A549 (cell line): ENCODE data around the gene HLA-DMB. TPM values are rescaled to one million over a fixed set of nuclear protein-coding genes. Genes with fewer than 3 reads are reported as not detected.

Experiments used
- ATAC-seq, 2 experiments: fragments of 200-7000 bp in 1 of 2; fragments of >200 bp in 1 of 2; cut with Nextera tagmentation in 1 of 2; cut with Tn5 transposase in 1 of 2; 3 replicates each; pipeline versions ENCODE4 v1.8.0 to v1.9.1; 2018 to 2020; ENCODE audit warnings: mild to moderate bottlenecking in 1 of 2, moderate library complexity in 1 of 2
- CTCF ChIA-PET: fragments of 300-600 bp; sonication (Branson Sonifier 250); formaldehyde crosslinking; extraction: SDS; loops from one replicate; lab custom pipeline; 2021; ENCODE audit warnings: antibody characterized with exemption, inconsistent platforms; lab: Yijun Ruan, JAX
- POLR2A ChIA-PET: fragments of 350-600 bp; formaldehyde crosslinking; extraction: SDS; loops from one replicate; lab custom pipeline; 2021; ENCODE audit warnings: antibody characterized with exemption, inconsistent platforms; lab: Yijun Ruan, JAX
- DNase-seq, 2 experiments: peaks; one replicate each; pipeline versions ENCODE4 v3.0.0 to v3.0.0-alpha.2; 2011 to 2016; ENCODE audit warnings: low read depth in 1 of 2, low spot score in 1 of 2
- FAIRE-seq: peaks from 2 replicates; lab custom pipeline; 2011; peaks lifted over from hg19 to GRCh38; lab: Jason Lieb, UNC
- H3K27ac ChIP-seq, 2 experiments: fragments of >200 bp; sonication (Bioruptor Twin); formaldehyde crosslinking; 3 replicates each; pipeline ENCODE4 v1.5.1; 2016 to 2017
- H3K4me1 ChIP-seq: fragments of >200 bp; sonication (Bioruptor Twin); formaldehyde crosslinking; 3 replicates; pipeline ENCODE4 v1.6.1; 2016
- H3K4me2 ChIP-seq: fragments of >200 bp; sonication (Bioruptor Twin); formaldehyde crosslinking; 3 replicates; pipeline ENCODE4 v1.6.1; 2016
- H3K4me3 ChIP-seq: fragments of >200 bp; sonication (Bioruptor Twin); formaldehyde crosslinking; 3 replicates; pipeline ENCODE4 v1.5.1; 2016
- H3K9me3 ChIP-seq: fragments of >200 bp; sonication (Bioruptor Twin); formaldehyde crosslinking; 3 replicates; pipeline ENCODE4 v1.6.1; 2016
- CBX2 ChIP-seq: fragments of 200-600 bp; sonication (generic); IDR thresholded peaks from 2 replicates; pipeline ENCODE4 v1.6.1; 2016; ENCODE audit warnings: low read depth, mild to moderate bottlenecking, borderline replicate concordance
- CEBPB ChIP-seq, 2 experiments: fragments of >200 bp in 1 of 2; sonication (Bioruptor Twin) in 1 of 2; formaldehyde crosslinking in 1 of 2; IDR thresholded peaks; 2 replicates each; pipeline ENCODE4 v1.6.1; 2012 to 2016
- CHD2 ChIP-seq: fragments of 150-350 bp; IDR thresholded peaks from 2 replicates; pipeline ENCODE4 v1.6.1; 2014; ENCODE audit warnings: low read length; ENCODE audit not compliant: partially characterized antibody
- EHF ChIP-seq: fragments of 250-450 bp; sonication (Bioruptor Pico); IDR thresholded peaks from 2 replicates; pipeline ENCODE4 v1.5.0; 2020; ENCODE audit warnings: mild to moderate bottlenecking
- EHMT2 ChIP-seq: fragments of 200-600 bp; sonication (generic); IDR thresholded peaks from 2 replicates; pipeline ENCODE4 v1.6.1; 2016; ENCODE audit warnings: antibody characterized with exemption, low read depth, mild to moderate bottlenecking, moderate library complexity
- FOSB ChIP-seq: fragments of 250-450 bp; sonication (Bioruptor Pico); IDR thresholded peaks from 2 replicates; pipeline ENCODE4 v1.5.0; 2020; ENCODE audit warnings: mild to moderate bottlenecking, moderate library complexity
- FOXS1 ChIP-seq: fragments of 250-450 bp; sonication (Bioruptor Pico); IDR thresholded peaks from 2 replicates; pipeline ENCODE4 v1.5.0; 2020; ENCODE audit warnings: mild to moderate bottlenecking, moderate library complexity
- HEYL ChIP-seq: fragments of 250-450 bp; sonication (Bioruptor Pico); IDR thresholded peaks from 2 replicates; pipeline ENCODE4 v1.8.0; 2021; ENCODE audit warnings: mild to moderate bottlenecking, moderate library complexity
- HOXB13 ChIP-seq: fragments of 250-450 bp; sonication (Bioruptor Pico); IDR thresholded peaks from 2 replicates; pipeline ENCODE4 v1.5.0; 2020; ENCODE audit warnings: low read depth, mild to moderate bottlenecking, moderate library complexity
- JUN ChIP-seq, 2 experiments: fragments of >200 bp; sonication (Bioruptor Twin); formaldehyde crosslinking; IDR thresholded peaks; 2 replicates in 1 of 2; 3 replicates in 1 of 2; pipeline ENCODE4 v1.6.1; 2016 to 2017
- JUNB ChIP-seq: fragments of >200 bp; sonication (Bioruptor Twin); formaldehyde crosslinking; IDR thresholded peaks from 2 replicates; pipeline ENCODE4 v1.6.1; 2016
- KDM1A ChIP-seq: fragments of 200-600 bp; sonication (generic); IDR thresholded peaks from 2 replicates; pipeline ENCODE4 v1.6.1; 2016; ENCODE audit warnings: low read depth, mild to moderate bottlenecking
- MAFK ChIP-seq: fragments of 450-650 bp; IDR thresholded peaks from 2 replicates; pipeline ENCODE4 v1.6.1; 2014; ENCODE audit not compliant: partially characterized antibody
- NR3C1 ChIP-seq: fragments of >200 bp; sonication (Bioruptor Twin); formaldehyde crosslinking; IDR thresholded peaks from 3 replicates; pipeline ENCODE4 v1.6.1; 2017
- POLR2A ChIP-seq: IDR thresholded peaks from 2 replicates; pipeline ENCODE4 v1.6.1; 2012; ENCODE audit warnings: mild to moderate bottlenecking, low read length
- RAD21 ChIP-seq, 2 experiments: fragments of >200 bp in 1 of 2; sonication (Bioruptor Twin) in 1 of 2; formaldehyde crosslinking in 1 of 2; IDR thresholded peaks in 1 of 2; conservative IDR thresholded peaks in 1 of 2; 2 replicates in 1 of 2; 3 replicates in 1 of 2; pipeline ENCODE4 v1.6.1; 2012 to 2018; ENCODE audit warnings: inconsistent platforms in 1 of 2
- RARB ChIP-seq: fragments of 250-450 bp; sonication (Bioruptor Pico); IDR thresholded peaks from 2 replicates; pipeline ENCODE4 v1.8.0; 2021; ENCODE audit warnings: mild to moderate bottlenecking, moderate library complexity
- RCOR1 ChIP-seq: fragments of 150-350 bp; IDR thresholded peaks from 2 replicates; pipeline ENCODE4 v1.6.1; 2014; ENCODE audit warnings: antibody characterized with exemption, low read length, low read depth
- RFX5 ChIP-seq: fragments of 450-650 bp; IDR thresholded peaks from 2 replicates; pipeline ENCODE4 v1.7.1; 2014; ENCODE audit warnings: antibody characterized with exemption, mild to moderate bottlenecking, moderate library complexity
- RNF2 ChIP-seq: fragments of 200-600 bp; sonication (generic); IDR thresholded peaks from 2 replicates; pipeline ENCODE4 v1.6.1; 2016; ENCODE audit warnings: low read depth, mild to moderate bottlenecking, antibody characterized with exemption, moderate library complexity, borderline replicate concordance
- SMC3 ChIP-seq: fragments of >200 bp; sonication (Bioruptor Twin); formaldehyde crosslinking; IDR thresholded peaks from 3 replicates; pipeline ENCODE4 v1.6.1; 2018; ENCODE audit warnings: inconsistent platforms
- SREBF2 ChIP-seq: fragments of 450-650 bp; IDR thresholded peaks from 2 replicates; pipeline ENCODE4 v1.6.1; 2014; ENCODE audit warnings: mild to moderate bottlenecking, moderate library complexity
- TFCP2L1 ChIP-seq: fragments of 250-450 bp; sonication (Bioruptor Pico); IDR thresholded peaks from 2 replicates; pipeline ENCODE4 v1.5.0; 2021; ENCODE audit warnings: mild to moderate bottlenecking
- TP53 ChIP-seq: fragments of 250-450 bp; sonication (Bioruptor Pico); IDR thresholded peaks from 2 replicates; pipeline ENCODE4 v1.5.0; 2021; ENCODE audit warnings: mild to moderate bottlenecking, moderate library complexity
- ZC3H11A ChIP-seq: fragments of 450-650 bp; IDR thresholded peaks from 2 replicates; pipeline ENCODE4 v1.6.1; 2014; ENCODE audit warnings: antibody characterized with exemption, mild to moderate bottlenecking
- WGBS: methylation state at CpG from one replicate; pipeline ENCODE4 v1.1.6; 2017; ENCODE audit errors: missing lambda C conversion rate; 5-methylcytosine and 5-hydroxymethylcytosine counted together
- polyA plus RNA-seq, 4 experiments: library from polyadenylated mRNA; depleted of rRNA in 3 of 4; stranded (reverse); fragments of >200 nt; fragmentation: RNase III in 1 of 4; extraction: RNeasy Plus Mini Kit Qiagen cat#74134 plus additional on column Dnase treatment in 1 of 4; gene quantifications; 2 replicates in 3 of 4; 3 replicates in 1 of 4; pipeline ENCODE4 v1.2.3, GENCODE V29; 2011 to 2017
- TF ChIP-seq, protein P1 (sequence below): fragments of >200 bp; sonication (Bioruptor Twin); formaldehyde crosslinking; IDR thresholded peaks from 3 replicates; pipeline ENCODE4 v1.5.1; 2016
- TF ChIP-seq, protein P2 (sequence below): IDR thresholded peaks from 2 replicates; pipeline ENCODE4 v1.6.1; 2012
- TF ChIP-seq, protein P3 (sequence below): fragments of 250-450 bp; sonication (Bioruptor Pico); IDR thresholded peaks from 2 replicates; pipeline ENCODE4 v1.5.0; 2020; ENCODE audit warnings: low read depth, mild to moderate bottlenecking, moderate library complexity
- TF ChIP-seq, protein P4 (sequence below): fragments of >200 bp; sonication (Bioruptor Twin); formaldehyde crosslinking; IDR thresholded peaks from 2 replicates; pipeline ENCODE4 v1.6.1; 2016
- TF ChIP-seq, protein P5 (sequence below): IDR thresholded peaks from 2 replicates; pipeline ENCODE4 v1.6.1; 2012

The HLA-DMB gene
- polyA plus RNA-seq, 2 of the 4 experiments (the other 2 are of a cell fraction), result 3.7 to 14.3 TPM

DNA sequence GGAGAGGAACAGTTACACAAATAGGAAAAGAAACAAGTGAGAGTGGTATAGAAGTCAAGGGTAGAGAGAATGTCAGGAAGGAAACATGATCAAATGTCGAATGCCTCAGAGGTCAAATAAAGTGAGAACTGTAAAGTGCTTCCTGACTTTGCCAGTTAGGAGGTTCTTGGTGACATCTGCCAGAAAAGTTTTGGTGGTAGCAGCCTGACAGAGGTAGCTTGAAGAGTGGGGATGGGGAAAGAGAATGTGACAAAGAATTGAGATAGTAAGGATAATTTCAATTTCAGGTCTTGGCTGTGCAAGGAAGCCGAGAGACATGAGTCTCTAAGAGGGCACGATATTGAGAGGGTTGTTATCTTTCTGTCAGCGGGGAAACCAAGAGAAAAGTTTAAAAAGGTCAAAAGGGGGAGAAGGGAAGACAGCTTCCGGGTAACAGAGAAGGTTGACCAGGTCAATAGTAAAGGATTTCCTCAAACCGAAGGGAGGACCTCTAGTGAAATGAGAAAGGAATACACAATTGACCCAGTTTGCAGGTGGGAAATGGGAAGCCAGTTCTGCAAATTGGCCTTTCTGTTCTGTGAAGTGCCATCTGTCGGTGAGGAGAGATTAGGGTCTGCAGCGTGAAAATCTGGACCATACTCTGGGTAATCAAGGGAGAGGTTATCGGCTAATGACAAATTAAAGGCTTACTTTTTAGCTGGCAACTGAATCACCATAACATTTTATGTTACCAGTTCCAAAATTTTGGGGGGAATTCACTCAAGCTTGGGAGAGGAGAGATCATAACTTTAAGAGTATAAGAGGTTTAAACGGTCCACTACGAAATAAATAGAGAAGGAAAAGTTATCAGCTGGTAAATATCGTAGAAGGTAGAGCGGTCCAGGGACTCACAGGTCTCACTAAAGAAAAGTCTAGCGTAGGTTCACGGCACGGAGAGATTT, 26.6 kb upstream of the HLA-DMB start:
- Histone ChIP-seq H3K4me3 (peak overlapping the region; percentile 71), H3K27ac (peak overlapping the region; percentile 99 to 100), H3K4me2 (peak overlapping the region; percentile 95), H3K4me1 (peaks cover 17% of the 10 kb centered on the region), H3K9me3 (no peaks in the 10 kb centered on the region)
- ATAC-seq (no peak), DNase-seq (peak in 1 of 2 experiments; percentile 80), FAIRE-seq (no peak)
- ChIA-PET CTCF (interaction anchor here (0.7 to 4.3 kb wide), 23 partner anchors 8 to 142 kb away, joined by 3 to 63 read pairs (median 5); partner anchors contain the start of genes HLA-DMA and TAP2), POLR2A (interaction anchor here (0.7 to 1.8 kb wide), 6 partner anchors 17 to 305 kb away, joined by 3 to 10 read pairs (median 4); partner anchors contain the start of genes RING1, RPS18, TAP2 and VPS52)
- no peak for TF ChIP-seq FOSB (CRISPR knock-in tag)
- TF ChIP-seq MAFK, result no peak
- TF ChIP-seq JUNB, result no peak
- 0 out of 2 replicates have a peak, but pooled peaks have one; percentile 49 for TF ChIP-seq RFX5
- peak; percentile 28 to 29; a peak in 2 of 5 replicates for TF ChIP-seq RAD21 (conservative IDR thresholded peaks at IDR 0.05 in 1 of 2, IDR thresholded peaks at IDR 0.05 in 1 of 2)
- TF ChIP-seq POLR2A, result no peak
- no peak for TF ChIP-seq FOXS1 (CRISPR knock-in tag)
- TF ChIP-seq EHF, result no peak
- TF ChIP-seq, protein P1, sequence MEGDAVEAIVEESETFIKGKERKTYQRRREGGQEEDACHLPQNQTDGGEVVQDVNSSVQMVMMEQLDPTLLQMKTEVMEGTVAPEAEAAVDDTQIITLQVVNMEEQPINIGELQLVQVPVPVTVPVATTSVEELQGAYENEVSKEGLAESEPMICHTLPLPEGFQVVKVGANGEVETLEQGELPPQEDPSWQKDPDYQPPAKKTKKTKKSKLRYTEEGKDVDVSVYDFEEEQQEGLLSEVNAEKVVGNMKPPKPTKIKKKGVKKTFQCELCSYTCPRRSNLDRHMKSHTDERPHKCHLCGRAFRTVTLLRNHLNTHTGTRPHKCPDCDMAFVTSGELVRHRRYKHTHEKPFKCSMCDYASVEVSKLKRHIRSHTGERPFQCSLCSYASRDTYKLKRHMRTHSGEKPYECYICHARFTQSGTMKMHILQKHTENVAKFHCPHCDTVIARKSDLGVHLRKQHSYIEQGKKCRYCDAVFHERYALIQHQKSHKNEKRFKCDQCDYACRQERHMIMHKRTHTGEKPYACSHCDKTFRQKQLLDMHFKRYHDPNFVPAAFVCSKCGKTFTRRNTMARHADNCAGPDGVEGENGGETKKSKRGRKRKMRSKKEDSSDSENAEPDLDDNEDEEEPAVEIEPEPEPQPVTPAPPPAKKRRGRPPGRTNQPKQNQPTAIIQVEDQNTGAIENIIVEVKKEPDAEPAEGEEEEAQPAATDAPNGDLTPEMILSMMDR, result peak; percentile 62
- TF ChIP-seq SMC3, result peak; percentile 54; the same call in 2 of the 3 replicates
- WGBS, result 2% methylated on average over 16 of the region's 16 CpGs

DNA sequence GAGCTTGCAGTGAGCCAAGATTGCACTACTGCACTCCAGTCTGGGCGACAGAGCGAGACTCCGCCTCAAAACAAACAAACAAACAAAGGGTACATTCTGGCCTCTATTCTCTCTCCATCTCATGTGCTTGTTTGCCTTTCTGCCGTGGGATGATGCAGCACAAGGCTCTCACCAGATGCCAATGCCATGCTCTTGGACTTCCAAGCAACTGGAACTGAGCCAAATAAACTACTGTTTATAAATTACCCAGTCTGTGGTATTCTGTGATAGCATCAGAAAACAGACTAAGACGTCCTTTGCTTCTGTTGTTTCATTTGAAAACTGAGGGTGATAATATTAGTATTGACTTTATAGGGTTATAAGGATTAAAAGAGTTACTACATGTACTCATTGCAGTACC, 23.9 kb upstream of the HLA-DMB start:
- POLR2A ChIA-PET, result no interaction called here
- peaks cover 17% of the 10 kb centered on the region for H3K4me1 ChIP-seq
- H3K27ac ChIP-seq, result no peak overlapping the region
- no peak for FAIRE-seq
- DNase-seq, result no peak
- H3K4me2 ChIP-seq, result no peak overlapping the region
- 79% methylated on average over 5 of the region's 5 CpGs for WGBS
- no peak for ATAC-seq
- no peaks in the 10 kb centered on the region for H3K9me3 ChIP-seq
- CTCF ChIA-PET, result interaction anchor here (1.1 to 4.3 kb wide), 5 partner anchors 12 to 105 kb away, joined by 3 to 63 read pairs (median 12); partner anchors contain the start of gene HLA-DMA
- TF ChIP-seq HOXB13 (CRISPR knock-in tag) (no peak), JUN (IDR thresholded peaks at IDR 0.05) (no peak), TP53 (no peak), EHMT2 (no peak), RFX5 (no peak), SREBF2 (no peak), EHF (no peak), ZC3H11A (no peak), NR3C1 (no peak), SMC3 (no peak), HEYL (CRISPR knock-in tag) (no peak), KDM1A (no peak), CHD2 (no peak), JUNB (no peak), CEBPB (IDR thresholded peaks at IDR 0.05) (no peak)
- TF ChIP-seq, protein P2, sequence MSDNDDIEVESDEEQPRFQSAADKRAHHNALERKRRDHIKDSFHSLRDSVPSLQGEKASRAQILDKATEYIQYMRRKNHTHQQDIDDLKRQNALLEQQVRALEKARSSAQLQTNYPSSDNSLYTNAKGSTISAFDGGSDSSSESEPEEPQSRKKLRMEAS, result no peak
- no peak overlapping the region for H3K4me3 ChIP-seq

DNA sequence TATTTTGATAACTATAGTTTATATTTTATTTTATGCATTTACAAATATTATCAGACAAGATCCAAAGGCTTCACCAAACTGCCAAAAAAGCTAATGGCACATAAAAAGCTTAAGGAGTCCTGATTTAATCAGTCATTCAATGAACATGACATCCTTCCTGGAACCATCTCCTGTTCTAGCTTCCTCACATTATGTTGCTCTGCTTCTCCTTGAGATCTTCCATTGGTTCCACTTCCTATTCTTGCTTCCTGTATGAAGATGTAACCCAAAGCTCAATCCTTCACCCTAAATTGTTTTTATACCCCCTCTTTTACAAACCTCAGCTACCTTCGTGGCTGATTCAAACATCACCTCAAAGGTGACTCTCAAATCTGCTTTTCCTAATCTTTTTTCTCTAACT, 23.0 kb upstream of the HLA-DMB start:
- no peak for ATAC-seq
- ChIA-PET CTCF (interaction anchor here (1.1 to 2.2 kb wide), 4 partner anchors 11 to 104 kb away, joined by 3 to 12 read pairs (median 4); partner anchors contain the start of gene HLA-DMA), POLR2A (interaction anchor here (0.7 kb wide), 1 partner anchor 8 kb away, joined by 6 read pairs; no protein-coding TSS in a partner anchor)

More for the DNA sequence above, 23.0 kb upstream of the HLA-DMB start:
- no peak for TF ChIP-seq RCOR1
- TF ChIP-seq RNF2, result no peak
- TF ChIP-seq, protein P3, sequence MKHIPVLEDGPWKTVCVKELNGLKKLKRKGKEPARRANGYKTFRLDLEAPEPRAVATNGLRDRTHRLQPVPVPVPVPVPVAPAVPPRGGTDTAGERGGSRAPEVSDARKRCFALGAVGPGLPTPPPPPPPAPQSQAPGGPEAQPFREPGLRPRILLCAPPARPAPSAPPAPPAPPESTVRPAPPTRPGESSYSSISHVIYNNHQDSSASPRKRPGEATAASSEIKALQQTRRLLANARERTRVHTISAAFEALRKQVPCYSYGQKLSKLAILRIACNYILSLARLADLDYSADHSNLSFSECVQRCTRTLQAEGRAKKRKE (CRISPR knock-in tag), result no peak
- no peak for TF ChIP-seq CHD2
- TF ChIP-seq JUN (IDR thresholded peaks at IDR 0.05), result no peak
- TF ChIP-seq CBX2, result no peak
- no peak for TF ChIP-seq JUNB
- no peak for TF ChIP-seq HEYL (CRISPR knock-in tag)
- TF ChIP-seq, protein P4, sequence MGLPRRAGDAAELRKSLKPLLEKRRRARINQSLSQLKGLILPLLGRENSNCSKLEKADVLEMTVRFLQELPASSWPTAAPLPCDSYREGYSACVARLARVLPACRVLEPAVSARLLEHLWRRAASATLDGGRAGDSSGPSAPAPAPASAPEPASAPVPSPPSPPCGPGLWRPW, result no peak
- TF ChIP-seq, protein P5, sequence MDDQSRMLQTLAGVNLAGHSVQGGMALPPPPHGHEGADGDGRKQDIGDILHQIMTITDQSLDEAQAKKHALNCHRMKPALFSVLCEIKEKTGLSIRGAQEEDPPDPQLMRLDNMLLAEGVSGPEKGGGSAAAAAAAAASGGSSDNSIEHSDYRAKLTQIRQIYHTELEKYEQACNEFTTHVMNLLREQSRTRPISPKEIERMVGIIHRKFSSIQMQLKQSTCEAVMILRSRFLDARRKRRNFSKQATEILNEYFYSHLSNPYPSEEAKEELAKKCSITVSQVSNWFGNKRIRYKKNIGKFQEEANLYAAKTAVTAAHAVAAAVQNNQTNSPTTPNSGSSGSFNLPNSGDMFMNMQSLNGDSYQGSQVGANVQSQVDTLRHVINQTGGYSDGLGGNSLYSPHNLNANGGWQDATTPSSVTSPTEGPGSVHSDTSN, result no peak
- TF ChIP-seq TFCP2L1 (CRISPR knock-in tag), result no peak
- TF ChIP-seq RARB (CRISPR knock-in tag), result no peak
- no peak overlapping the region for H3K4me2 ChIP-seq
- H3K27ac ChIP-seq, result no peak overlapping the region
- WGBS, result 94% methylated on average over 1 of the region's 1 CpG
- H3K9me3 ChIP-seq, result no peaks in the 10 kb centered on the region
- no peak for DNase-seq
- no peak for FAIRE-seq
- H3K4me3 ChIP-seq, result no peak overlapping the region
- peaks cover 17% of the 10 kb centered on the region for H3K4me1 ChIP-seq
